Measurements from ENCODE around the gene CTAGE8.
"Not testable (repeated sequence)": the region's sequence is repeated elsewhere in the genome, so short reads cannot be mapped to it uniquely, and the experiment has no call there.

Gene CTAGE8

GRCh38 chr7:144269188-144269587 is at the start of gene CTAGE8:
CTAGE8 (minus strand) TSS chr7:144269288; CDS start chr7:144269250, 38 bp downstream.
- DNase-seq = not testable (repeated sequence)

- not testable (repeated sequence) for DNase-seq
These were observed 48.4 kb upstream of the CTAGE8 start for GRCh38 chr7:144317537-144317936.

- not testable (repeated sequence) for DNase-seq
These were observed 42.9 kb upstream of the CTAGE8 start, which contains the start of gene OR2A1 for GRCh38 chr7:144311872-144312469. OR2A1 (plus strand) TSS chr7:144312419; CDS start chr7:144318125, 5,706 bp downstream.

GRCh38 chr7:144311218-144311617 is 42.1 kb upstream of the CTAGE8 start:
- DNase-seq = not testable (repeated sequence)

GRCh38 chr7:144309702-144310101 is 40.6 kb upstream of the CTAGE8 start:
- not testable (repeated sequence) for DNase-seq

GRCh38 chr7:144305156-144305555 is 36.1 kb upstream of the CTAGE8 start:
- not testable (repeated sequence) for DNase-seq

- not testable (repeated sequence) for DNase-seq
These were observed 34.5 kb upstream of the CTAGE8 start for GRCh38 chr7:144303607-144304006.

- DNase-seq = not testable (repeated sequence)
These were observed 33.7 kb upstream of the CTAGE8 start for GRCh38 chr7:144302578-144303303.

GRCh38 chr7:144293794-144294499 is 24.9 kb upstream of the CTAGE8 start:
- not testable (repeated sequence) for DNase-seq

- not testable (repeated sequence) for DNase-seq
These were observed 23.5 kb upstream of the CTAGE8 start for GRCh38 chr7:144292384-144293161.

- DNase-seq = not testable (repeated sequence)
These were observed 22.5 kb upstream of the CTAGE8 start for GRCh38 chr7:144291607-144292006.

- DNase-seq = not testable (repeated sequence)
These were observed 18.2 kb upstream of the CTAGE8 start for GRCh38 chr7:144287171-144287784.

GRCh38 chr7:144283716-144284115 is 14.6 kb upstream of the CTAGE8 start:
- DNase-seq = not testable (repeated sequence)

GRCh38 chr7:144282490-144282889 is 13.4 kb upstream of the CTAGE8 start:
- not testable (repeated sequence) for DNase-seq

- not testable (repeated sequence) for DNase-seq
These were observed 12.9 kb upstream of the CTAGE8 start for GRCh38 chr7:144281981-144282380.

GRCh38 chr7:144280010-144280409 is 10.9 kb upstream of the CTAGE8 start:
- DNase-seq = not testable (repeated sequence)

- DNase-seq = not testable (repeated sequence)
These were observed 6.2 kb upstream of the CTAGE8 start for GRCh38 chr7:144275281-144275680.

- DNase-seq = not testable (repeated sequence)
These were observed 4.4 kb downstream of the CTAGE8 start, which contains the start of gene OR2A7 for GRCh38 chr7:144264692-144265091. OR2A7 (minus strand) TSS chr7:144264792; CDS start chr7:144259628, 5,164 bp downstream.

GRCh38 chr7:144262128-144262527 is 7.0 kb downstream of the CTAGE8 start:
- DNase-seq = not testable (repeated sequence)

- not testable (repeated sequence) for DNase-seq
These were observed 10.0 kb downstream of the CTAGE8 start for GRCh38 chr7:144259067-144259466.

- DNase-seq = no peak
These were observed 13.0 kb downstream of the CTAGE8 start for GRCh38 chr7:144256112-144256511.

- DNase-seq = no peak
These were observed 13.6 kb downstream of the CTAGE8 start for GRCh38 chr7:144255471-144255897.

Data from NCI-H2227 treated with DMSO at 0.1 percent for 48 hours (cell line).